Adrenal gland (tissue), 12 donors: ENCODE results near the gene NEO1. TPM values are rescaled to one million over a fixed set of nuclear protein-coding genes. Genes with fewer than 3 reads are reported as not detected.

ENCODE experiments used
- DNase-seq, 7 donors: peaks; one replicate each; pipeline ENCODE4 v3.0.0-alpha.2; 2019 to 2020
- H3K27ac ChIP-seq, 5 donors: fragments of 200-600 bp; sonication (generic) in 4 of 5; 1 replicate in 3 of 5; 2 replicates in 2 of 5; pipeline versions ENCODE4 v1.5.1 to v1.8.0; 2016 to 2020; ENCODE audit warnings: mild to moderate bottlenecking in 1 of 5
- H3K27me3 ChIP-seq: fragments of 200-600 bp; 2 replicates; pipeline ENCODE4 v1.8.0; 2021
- H3K36me3 ChIP-seq, 2 donors: fragments of 200-600 bp; replicated peaks in 1 of 2; 1 replicate in 1 of 2; 2 replicates in 1 of 2; pipeline versions ENCODE4 v1.5.1 to v1.8.0; 2018 to 2022
- H3K4me1 ChIP-seq, 2 donors: fragments of 200-600 bp; replicated peaks in 1 of 2; 1 replicate in 1 of 2; 2 replicates in 1 of 2; pipeline versions ENCODE4 v1.5.1 to v1.8.0; 2018 to 2021
- H3K4me3 ChIP-seq, 4 donors: fragments of 200-600 bp; sonication (generic) in 3 of 4; one replicate each; pipeline ENCODE4 v1.5.1; 2016 to 2018
- H3K9me3 ChIP-seq, 3 donors: fragments of 200-600 bp; sonication (generic) in 1 of 3; replicated peaks in 1 of 3; 1 replicate in 2 of 3; 2 replicates in 1 of 3; pipeline versions ENCODE4 v1.5.1 to v1.8.0; 2016 to 2021
- CTCF ChIP-seq, 6 experiments: fragments of 450-650 bp in 4 of 6; fragments of 200-600 bp in 2 of 6; sonication (generic) in 1 of 6; IDR thresholded peaks; 1 replicate in 5 of 6; 2 replicates in 1 of 6; pipeline versions ENCODE4 v1.5.1 to v1.8.0; 2016 to 2021; ENCODE audit warnings: antibody characterized with exemption in 6 of 6, mild to moderate bottlenecking in 2 of 6, moderate library complexity in 1 of 6
- POLR2A ChIP-seq, 2 donors: fragments of 450-650 bp; IDR thresholded peaks; one replicate each; pipeline ENCODE4 v1.6.1; 2017; ENCODE audit warnings: antibody characterized with exemption in 2 of 2, mild to moderate bottlenecking in 2 of 2, moderate library complexity in 1 of 2
- WGBS, 4 donors: extraction: QIAGEN DNeasy Blood & Tissue Kit in 2 of 4; methylation state at CpG; one replicate each; pipeline versions ENCODE4 v1.1.5 to v1.1.7; 2013 to 2017; 5-methylcytosine and 5-hydroxymethylcytosine counted together
- intact Hi-C, 2 donors: fragments of 100-400 bp; cut with DNase I; formaldehyde crosslinking; loops; one replicate each; pipeline versions ENCODE4 v1.14.1 to v1.15.0; 2022 to 2023
- polyA plus RNA-seq, 3 donors: library from polyadenylated mRNA; stranded (reverse); fragments of 200-250 nt in 2 of 3; fragments of 350-450 nt in 1 of 3; fragmentation: Illumina TruSeq in 1 of 3; extraction: RNeasy Lipid Tissue Mini Kit (QIAGEN cat#74804) in 1 of 3; gene quantifications; one replicate each; pipeline ENCODE4 v1.2.3, GENCODE V29; 2013 to 2014
- total RNA-seq, 9 donors: library from RNA; depleted of rRNA in 4 of 9; stranded (reverse); fragments of >200 nt in 4 of 9; fragments of 120-200 nt in 1 of 9; fragmentation: NEBNext Ultra II Directional in 1 of 9; extraction: Animal tissue kit (Norgen Biotek cat#: 25700) in 1 of 9; gene quantifications; one replicate each; pipeline versions ENCODE4 v1.1.0 to v1.2.4, GENCODE V29; 2013 to 2023
- donor health status: healthy with polysubstance abuse.
- donor health status: Bipolar disorder and iron deficiency.
- donor health status: DM: yes; HTN: yes; CAD: no.
- donor health status: DM: no; HTN: no; CAD: no.
- donor health status: DM: no; HTN: no; CAD: no.
- donor health status: DM: yes; HTN: yes; CAD: no.

NEO1 gene
- total and polyA plus RNA-seq, 12 donors: 5.7 to 28.6 (median 17.1) TPM

GRCh38 chr15:73052653-73053397, 562 bp downstream of the NEO1 start:
- H3K27ac ChIP-seq: peak overlapping the region in 4 of 5 donors; percentile 70 to 91 (median 76)
- H3K36me3 ChIP-seq: no peaks in the 10 kb centered on the region
- peak overlapping the region; percentile 16 to 96 (median 50) for H3K4me3 ChIP-seq
- peak; percentile 27 to 54 (median 42) for DNase-seq
- TF ChIP-seq CTCF (IDR thresholded peaks at IDR 0.05) (peak in 4 of 6 experiments; percentile 8 to 26 (median 20)), POLR2A (IDR thresholded peaks at IDR 0.05) (no peak)
- 0 to 2% (median 1%) methylated on average over 14 to 61 of the region's 61 CpGs for WGBS, 4 donors
- no peaks in the 10 kb centered on the region for H3K9me3 ChIP-seq
- no peaks in the 10 kb centered on the region for H3K27me3 ChIP-seq
- intact Hi-C loops: loop anchor here in 1 of 2 donors (10.0 kb wide), 1 partner anchor 258 kb away; no protein-coding TSS in a partner anchor
- H3K4me1 ChIP-seq: peaks cover 0 to 19% of the 10 kb centered on the region in 2 donors

GRCh38 chr15:73053398-73053723, 1.1 kb downstream of the NEO1 start:
- Histone ChIP-seq H3K36me3 (no peaks in the 10 kb centered on the region), H3K27me3 (no peaks in the 10 kb centered on the region), H3K4me1 (peaks cover 0 to 19% of the 10 kb centered on the region in 2 donors), H3K4me3 (peak overlapping the region in 3 of 4 donors; percentile 16 to 96 (median 65)), H3K9me3 (no peaks in the 10 kb centered on the region), H3K27ac (peak overlapping the region in 2 of 5 donors; percentile 77 to 91)
- no peak for TF ChIP-seq CTCF (IDR thresholded peaks at IDR 0.05)
- no peak for TF ChIP-seq POLR2A (IDR thresholded peaks at IDR 0.05)
- DNase-seq: no peak
- intact Hi-C loops: loop anchor here in 1 of 2 donors (10.0 kb wide), 1 partner anchor 259 kb away; no protein-coding TSS in a partner anchor
- 7 to 8% (median 7%) methylated on average over 8 of the region's 8 CpGs for WGBS, 4 donors

GRCh38 chr15:73054417-73054953, 2.2 kb downstream of the NEO1 start:
- WGBS, 4 donors: 87 to 96% (median 92%) methylated on average over 6 of the region's 6 CpGs

More at GRCh38 chr15:73054417-73054953, 2.2 kb downstream of the NEO1 start:
- intact Hi-C loops: loop anchor here in 1 of 2 donors (10.0 kb wide), 1 partner anchor 260 kb away; no protein-coding TSS in a partner anchor
- Histone ChIP-seq H3K27me3 (no peaks in the 10 kb centered on the region), H3K4me3 (no peak overlapping the region), H3K9me3 (no peaks in the 10 kb centered on the region), H3K4me1 (peaks cover 0 to 19% of the 10 kb centered on the region in 2 donors), H3K36me3 (no peaks in the 10 kb centered on the region), H3K27ac (no peak overlapping the region)
- no peak for TF ChIP-seq CTCF (IDR thresholded peaks at IDR 0.05)
- no peak for TF ChIP-seq POLR2A (IDR thresholded peaks at IDR 0.05)
- no peak for DNase-seq
